ENCODE data around the gene DBN1. TPM values are rescaled to one million over a fixed set of nuclear protein-coding genes. Genes with fewer than 3 reads are reported as not detected.
A peak's percentile ranks its signal among the peaks of the same experiment; 100 is the strongest.

DBN1 gene
- total RNA-seq, 4 donors from 2014 or later = 30.6 to 107 (median 82.7) TPM

DNA sequence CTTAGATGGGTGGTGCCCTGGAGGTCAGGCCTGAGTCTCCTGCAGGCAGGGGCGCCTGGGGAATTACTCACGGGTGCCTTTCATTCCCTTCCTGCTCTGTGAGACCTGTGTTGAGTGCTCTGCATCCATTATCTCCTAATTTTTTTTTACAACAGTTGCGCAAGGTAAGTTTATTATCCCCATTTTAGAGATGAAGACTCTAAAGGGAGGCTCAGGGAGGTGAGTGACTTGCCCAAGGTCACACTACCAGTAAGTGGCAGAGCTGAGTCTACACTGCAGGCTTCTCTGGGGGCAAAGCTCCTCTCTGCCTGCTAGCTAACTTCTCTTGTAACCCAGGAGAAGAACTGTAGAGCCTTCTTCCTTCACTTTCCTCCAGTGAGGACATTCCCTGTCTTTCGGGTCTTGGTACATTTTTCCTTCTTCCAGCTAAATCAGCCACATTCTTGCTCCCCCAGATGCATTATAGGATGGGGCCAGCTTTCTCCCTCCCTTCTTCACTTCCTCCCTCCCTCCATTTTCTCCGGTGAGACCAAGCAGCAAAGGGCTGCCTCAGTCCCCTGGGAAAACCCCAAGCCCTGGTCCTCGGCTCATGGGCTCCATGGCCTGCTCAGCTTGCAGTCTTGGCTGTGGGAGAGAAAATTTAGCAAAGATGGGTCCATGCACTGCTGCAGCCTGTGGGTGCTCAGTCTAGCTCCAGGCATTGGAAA, 25.0 kb downstream of the DBN1 start:
- H3K4me1 ChIP-seq = peaks cover 0 to 16% of the 10 kb centered on the region in 2 donors
- no peaks in the 10 kb centered on the region for H3K36me3 ChIP-seq
- TF ChIP-seq POLR2A (IDR thresholded peaks at IDR 0.05) = no peak
- TF ChIP-seq CTCF (IDR thresholded peaks at IDR 0.05) = no peak
- H3K27me3 ChIP-seq = no peaks in the 10 kb centered on the region
- no peak overlapping the region for H3K27ac ChIP-seq
- intact Hi-C loops (cut with DNase I; ENCODE audit: low total_unique reads) = no loop called here
- no peak for DNase-seq
- H3K4me3 ChIP-seq = no peak overlapping the region
- no peaks in the 10 kb centered on the region for H3K9me3 ChIP-seq

DNA sequence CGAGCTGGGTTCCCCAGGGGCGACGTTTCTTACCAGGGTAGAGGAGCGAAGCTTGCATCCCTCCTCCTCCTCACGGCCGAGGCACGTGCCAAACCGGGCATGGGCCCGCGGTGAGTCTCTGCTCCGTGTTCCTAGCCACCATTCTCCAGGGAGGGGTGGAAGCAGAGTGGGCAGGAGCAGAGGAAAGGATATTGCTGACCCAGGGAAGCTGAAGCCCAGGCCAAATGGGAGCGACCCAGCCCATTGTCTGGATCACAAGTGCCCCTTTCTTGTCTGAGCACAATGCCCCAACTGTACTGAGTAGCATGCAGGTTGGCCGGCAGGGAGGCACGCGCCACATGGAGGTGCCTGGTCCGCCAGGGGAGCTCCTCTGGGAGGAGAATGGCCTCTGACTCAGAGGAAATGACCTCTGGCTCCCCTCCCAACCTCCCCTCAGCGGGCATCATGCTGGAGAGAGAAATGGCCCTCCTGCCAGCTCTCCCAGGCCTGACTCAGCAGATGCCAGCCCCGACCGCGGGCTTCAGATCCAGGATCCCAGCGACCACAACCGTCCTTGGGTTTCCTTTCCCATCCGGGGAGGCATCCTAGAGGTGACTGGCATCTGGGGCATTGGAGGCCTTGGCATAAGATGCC, 25.7 kb downstream of the DBN1 start:
- H3K27me3 ChIP-seq = no peaks in the 10 kb centered on the region
- H3K4me1 ChIP-seq = peaks cover 0 to 16% of the 10 kb centered on the region in 2 donors
- intact Hi-C loops (cut with DNase I; ENCODE audit: low total_unique reads) = no loop called here
- TF ChIP-seq CTCF (IDR thresholded peaks at IDR 0.05) = no peak
- TF ChIP-seq POLR2A (IDR thresholded peaks at IDR 0.05) = no peak
- no peaks in the 10 kb centered on the region for H3K36me3 ChIP-seq
- no peak overlapping the region for H3K27ac ChIP-seq
- DNase-seq = peak in 1 of 2 donors; percentile 41
- no peak overlapping the region for H3K4me3 ChIP-seq
- no peaks in the 10 kb centered on the region for H3K9me3 ChIP-seq

GRCh38 chr5:177447066-177447610, 26.3 kb downstream of the DBN1 start:
- TF ChIP-seq POLR2A (IDR thresholded peaks at IDR 0.05) = no peak
- TF ChIP-seq CTCF (IDR thresholded peaks at IDR 0.05) = no peak
- intact Hi-C loops (cut with DNase I; ENCODE audit: low total_unique reads) = no loop called here
- Histone ChIP-seq H3K9me3 (no peaks in the 10 kb centered on the region), H3K27me3 (no peaks in the 10 kb centered on the region), H3K27ac (no peak overlapping the region), H3K4me1 (peaks cover 0 to 16% of the 10 kb centered on the region in 2 donors), H3K36me3 (no peaks in the 10 kb centered on the region), H3K4me3 (peak overlapping the region; percentile 35 to 57)
- peak in 1 of 2 donors; percentile 46 for DNase-seq

DNA sequence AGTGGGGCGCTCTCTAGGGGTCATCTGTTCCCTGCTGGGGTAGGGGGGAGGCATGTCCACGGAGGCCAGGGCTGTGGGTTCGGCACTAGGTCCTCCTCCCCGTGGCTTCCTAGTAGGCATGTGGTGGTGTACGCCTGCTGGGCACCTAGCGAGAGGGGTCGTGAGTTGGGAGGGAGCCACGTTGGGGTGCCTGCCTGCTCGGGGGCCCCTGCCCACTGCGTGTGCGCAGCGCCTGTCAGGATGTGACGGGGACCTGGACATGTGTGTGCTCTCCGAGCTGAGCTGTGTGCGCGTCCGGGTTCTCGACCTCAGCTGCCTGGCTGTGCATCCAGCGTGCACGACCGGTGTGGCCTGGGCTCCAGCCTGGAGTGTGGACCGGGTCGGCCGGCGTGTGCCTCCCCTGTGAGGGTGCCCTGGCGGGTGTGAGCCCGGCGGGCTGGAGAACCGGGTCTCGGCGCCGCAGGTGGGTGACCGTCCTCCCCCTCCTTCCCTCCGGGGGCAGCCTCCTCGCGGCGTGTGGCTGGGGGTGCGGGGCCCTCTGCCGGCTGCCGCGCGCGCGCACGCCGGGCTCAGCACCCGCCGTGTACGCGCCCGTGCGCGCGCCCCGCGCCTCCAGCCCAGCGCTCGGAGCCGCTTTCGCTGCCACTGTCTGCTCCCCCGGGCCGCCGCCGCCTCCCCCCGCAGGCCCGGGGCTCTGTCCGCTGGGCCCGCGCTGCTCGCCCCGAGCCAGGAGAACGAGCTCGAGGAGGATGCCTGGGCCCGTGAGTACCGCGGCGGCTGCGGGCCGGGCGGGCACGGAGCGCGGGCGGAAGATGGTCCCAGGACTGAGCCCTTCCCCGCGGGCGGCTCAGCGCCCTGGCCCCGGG, 27.0 kb downstream of the DBN1 start, which contains the start of gene PRR7:
TSS of gene PRR7 (plus strand) at position 615 of the 866 bp plus-strand sequence. CDS start 8,254 bp downstream, outside the sequence.
- Histone ChIP-seq H3K27me3 (no peaks in the 10 kb centered on the region), H3K4me1 (peaks cover 0 to 16% of the 10 kb centered on the region in 2 donors), H3K27ac (no peak within 1 kb of the TSS), H3K36me3 (no peaks in the 10 kb centered on the region), H3K9me3 (no peaks in the 10 kb centered on the region), H3K4me3 (peak within 1 kb of the TSS; percentile 35 to 57)
- no peak for TF ChIP-seq POLR2A (IDR thresholded peaks at IDR 0.05)
- peak in 2 of 4 experiments; percentile 22 to 25 for TF ChIP-seq CTCF (IDR thresholded peaks at IDR 0.05)
- intact Hi-C loops (cut with DNase I; ENCODE audit: low total_unique reads) = no loop called here
- peak in 1 of 2 donors; percentile 60 for DNase-seq
